MCF 10A (cell line): ENCODE results near the gene SPATA2. TPM values are rescaled to one million over a fixed set of nuclear protein-coding genes. Genes with fewer than 3 reads are reported as not detected.
"Not testable (repeated sequence)": the region's sequence is repeated elsewhere in the genome, so short reads cannot be mapped to it uniquely, and the experiment has no call there.

Experiments
- BruUV-seq: library from RNA; stranded (reverse); fragments of 400-500 nt; replicated peaks from 2 replicates; lab custom pipeline; 2021; lab: Mats Ljungman, UMichigan
- CTCF ChIA-PET: fragments of 300-600 bp; sonication (Branson Sonifier 250); formaldehyde crosslinking; extraction: SDS; loops from one replicate; lab custom pipeline; 2021; ENCODE audit warnings: antibody characterized with exemption, inconsistent platforms; lab: Yijun Ruan, JAX
- POLR2A ChIA-PET: fragments of 300-600, 350-650 bp; sonication (Branson Sonifier 250); formaldehyde crosslinking; extraction: SDS; loops from one replicate; lab custom pipeline; 2020; ENCODE audit warnings: antibody characterized with exemption, inconsistent platforms; lab: Yijun Ruan, JAX
- DNase-seq: peaks from one replicate; pipeline ENCODE4 v3.0.0-alpha.2; 2018; ENCODE audit not compliant: unreplicated experiment
- H3K27ac Mint-ChIP-seq: one replicate; pipeline ENCODE4 v1.8.0; 2022; ENCODE audit warnings: mild to moderate bottlenecking, low read depth, mixed read lengths; ENCODE audit not compliant: unreplicated experiment
- H3K27me3 Mint-ChIP-seq: one replicate; pipeline ENCODE4 v1.8.0; 2022; ENCODE audit warnings: mixed read lengths; ENCODE audit not compliant: insufficient read depth, unreplicated experiment
- H3K36me3 Mint-ChIP-seq: one replicate; pipeline ENCODE4 v1.8.0; 2022; ENCODE audit warnings: mild to moderate bottlenecking, moderate library complexity, mixed read lengths; ENCODE audit not compliant: insufficient read depth, unreplicated experiment
- H3K4me1 Mint-ChIP-seq: one replicate; pipeline ENCODE4 v1.8.0; 2022; ENCODE audit warnings: mixed read lengths; ENCODE audit not compliant: insufficient read depth, unreplicated experiment
- H3K4me3 Mint-ChIP-seq: one replicate; pipeline ENCODE4 v1.8.0; 2022; ENCODE audit warnings: mild to moderate bottlenecking, moderate library complexity, mixed read lengths; ENCODE audit not compliant: unreplicated experiment
- H3K9me3 Mint-ChIP-seq: one replicate; pipeline ENCODE4 v1.8.0; 2022; ENCODE audit warnings: mixed read lengths; ENCODE audit not compliant: unreplicated experiment
- intact Hi-C: fragments of 100-400 bp; cut with micrococcal nuclease; formaldehyde crosslinking; loops from 2 replicates; pipeline ENCODE4 v1.14.1; 2022
- total RNA-seq: library from RNA; stranded (reverse); gene quantifications from 2 replicates; pipeline ENCODE4 v1.2.3, GENCODE V29; 2022
- TF ChIP-seq, protein P1 (sequence below): fragments of 200-600 bp; IDR thresholded peaks from one replicate; pipeline ENCODE4 v1.8.0; 2022; ENCODE audit warnings: antibody characterized with exemption, mild to moderate bottlenecking; ENCODE audit not compliant: unreplicated experiment

SPATA2 gene
- total RNA-seq, 1 experiment from 2014 or later: 5.5 TPM

DNA sequence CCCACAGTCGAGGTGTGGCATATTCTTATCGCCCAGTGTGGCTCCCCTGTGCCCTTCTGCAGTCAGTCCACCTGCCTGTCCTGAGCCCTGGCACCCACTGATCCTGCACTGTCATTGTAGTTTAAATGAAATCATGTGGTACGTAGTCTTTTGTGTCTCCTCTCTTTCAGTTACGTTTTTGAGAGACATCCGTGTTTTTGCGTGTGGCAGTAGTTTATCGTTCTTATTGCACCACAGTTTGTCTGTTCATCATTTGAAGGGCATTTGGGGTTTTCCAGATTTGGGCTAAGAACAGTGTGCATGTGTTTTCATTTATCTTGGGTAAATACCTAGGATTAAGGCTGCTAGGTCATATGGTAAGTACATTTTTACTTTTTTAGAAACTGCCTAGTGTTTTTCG is 49.3 kb downstream of the SPATA2 start:
- CTCF ChIA-PET: no interaction called here

GRCh38 chr20:49865559-49865958 is 49.8 kb downstream of the SPATA2 start:
- intact Hi-C loops: no loop called here
- ChIA-PET POLR2A (no interaction called here), CTCF (no interaction called here)
- H3K27me3 Mint-ChIP-seq: no peaks in the 10 kb centered on the region
- TF ChIP-seq, protein P1, sequence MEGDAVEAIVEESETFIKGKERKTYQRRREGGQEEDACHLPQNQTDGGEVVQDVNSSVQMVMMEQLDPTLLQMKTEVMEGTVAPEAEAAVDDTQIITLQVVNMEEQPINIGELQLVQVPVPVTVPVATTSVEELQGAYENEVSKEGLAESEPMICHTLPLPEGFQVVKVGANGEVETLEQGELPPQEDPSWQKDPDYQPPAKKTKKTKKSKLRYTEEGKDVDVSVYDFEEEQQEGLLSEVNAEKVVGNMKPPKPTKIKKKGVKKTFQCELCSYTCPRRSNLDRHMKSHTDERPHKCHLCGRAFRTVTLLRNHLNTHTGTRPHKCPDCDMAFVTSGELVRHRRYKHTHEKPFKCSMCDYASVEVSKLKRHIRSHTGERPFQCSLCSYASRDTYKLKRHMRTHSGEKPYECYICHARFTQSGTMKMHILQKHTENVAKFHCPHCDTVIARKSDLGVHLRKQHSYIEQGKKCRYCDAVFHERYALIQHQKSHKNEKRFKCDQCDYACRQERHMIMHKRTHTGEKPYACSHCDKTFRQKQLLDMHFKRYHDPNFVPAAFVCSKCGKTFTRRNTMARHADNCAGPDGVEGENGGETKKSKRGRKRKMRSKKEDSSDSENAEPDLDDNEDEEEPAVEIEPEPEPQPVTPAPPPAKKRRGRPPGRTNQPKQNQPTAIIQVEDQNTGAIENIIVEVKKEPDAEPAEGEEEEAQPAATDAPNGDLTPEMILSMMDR: no peak
- BruUV-seq: no TSS peak
- H3K27ac Mint-ChIP-seq: no peak overlapping the region
- H3K36me3 Mint-ChIP-seq: peaks cover 22% of the 10 kb centered on the region
- no peaks in the 10 kb centered on the region for H3K9me3 Mint-ChIP-seq
- DNase-seq: no peak
- no peak overlapping the region for H3K4me3 Mint-ChIP-seq
- H3K4me1 Mint-ChIP-seq: no peaks in the 10 kb centered on the region

More for the DNA sequence above, 49.3 kb downstream of the SPATA2 start:
- H3K27ac Mint-ChIP-seq: no peak overlapping the region
- H3K9me3 Mint-ChIP-seq: no peaks in the 10 kb centered on the region
- H3K4me1 Mint-ChIP-seq: no peaks in the 10 kb centered on the region
- peaks cover 22% of the 10 kb centered on the region for H3K36me3 Mint-ChIP-seq
- DNase-seq: no peak
- POLR2A ChIA-PET: no interaction called here
- no peak overlapping the region for H3K4me3 Mint-ChIP-seq
- intact Hi-C loops: no loop called here
- TF ChIP-seq, protein P1: no peak
- no TSS peak for BruUV-seq
- no peaks in the 10 kb centered on the region for H3K27me3 Mint-ChIP-seq

- peaks cover 22% of the 10 kb centered on the region for H3K36me3 Mint-ChIP-seq
- TF ChIP-seq, protein P1: no peak
- CTCF ChIA-PET: interaction anchor here (0.9 to 2.8 kb wide), 2 partner anchors 15 to 17 kb away, joined by 3 to 7 read pairs; no protein-coding TSS in a partner anchor
- intact Hi-C loops: no loop called here
- H3K27ac Mint-ChIP-seq: no peak overlapping the region
- no peak overlapping the region for H3K4me3 Mint-ChIP-seq
- no peak for DNase-seq
- POLR2A ChIA-PET: interaction anchor here (0.6 kb wide), 2 partner anchors 8 to 670 kb away, joined by 3 read pairs; no protein-coding TSS in a partner anchor
- H3K4me1 Mint-ChIP-seq: no peaks in the 10 kb centered on the region
- no peaks in the 10 kb centered on the region for H3K27me3 Mint-ChIP-seq
- no peaks in the 10 kb centered on the region for H3K9me3 Mint-ChIP-seq
- no TSS peak for BruUV-seq
Observed at GRCh38 chr20:49863666-49864065, 51.7 kb downstream of the SPATA2 start.

DNA sequence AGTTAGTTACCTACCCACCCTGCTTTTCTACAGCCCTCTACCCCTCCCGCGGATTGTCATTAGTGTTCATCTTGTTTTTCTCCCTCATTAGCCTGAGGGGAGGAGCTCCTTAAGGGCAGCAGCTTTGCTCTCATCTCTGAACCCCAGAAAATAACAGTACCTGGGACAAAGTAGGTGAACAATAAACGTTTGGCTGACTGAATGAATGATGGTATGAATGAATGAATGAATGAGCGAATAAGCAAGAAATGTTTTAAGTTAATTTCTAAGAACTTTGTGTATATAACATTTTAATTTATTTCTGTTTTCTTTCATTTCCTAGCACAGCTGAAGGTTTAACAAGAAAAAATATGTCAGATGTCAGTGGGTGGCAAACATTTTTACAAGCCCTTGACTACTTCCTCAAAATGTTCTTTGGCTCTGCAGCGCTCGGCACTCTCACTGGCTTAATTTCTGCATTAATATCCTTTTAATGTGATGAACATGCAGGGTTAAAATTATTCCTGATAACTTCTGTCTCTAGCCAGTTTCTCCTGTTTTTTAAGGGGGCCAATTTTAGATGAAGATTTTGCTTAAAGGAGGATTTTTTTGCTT is 52.6 kb downstream of the SPATA2 start:
- no TSS peak for BruUV-seq
- ChIA-PET POLR2A (no interaction called here), CTCF (interaction anchor here (0.6 to 2.8 kb wide), 3 partner anchors 16 to 254 kb away, joined by 3 to 7 read pairs (median 5); no protein-coding TSS in a partner anchor)
- no peaks in the 10 kb centered on the region for H3K27me3 Mint-ChIP-seq
- intact Hi-C loops: no loop called here
- no peak overlapping the region for H3K27ac Mint-ChIP-seq
- DNase-seq: no peak
- H3K36me3 Mint-ChIP-seq: peaks cover 22% of the 10 kb centered on the region
- no peaks in the 10 kb centered on the region for H3K9me3 Mint-ChIP-seq
- no peaks in the 10 kb centered on the region for H3K4me1 Mint-ChIP-seq
- TF ChIP-seq, protein P1: no peak
- H3K4me3 Mint-ChIP-seq: no peak overlapping the region

DNA sequence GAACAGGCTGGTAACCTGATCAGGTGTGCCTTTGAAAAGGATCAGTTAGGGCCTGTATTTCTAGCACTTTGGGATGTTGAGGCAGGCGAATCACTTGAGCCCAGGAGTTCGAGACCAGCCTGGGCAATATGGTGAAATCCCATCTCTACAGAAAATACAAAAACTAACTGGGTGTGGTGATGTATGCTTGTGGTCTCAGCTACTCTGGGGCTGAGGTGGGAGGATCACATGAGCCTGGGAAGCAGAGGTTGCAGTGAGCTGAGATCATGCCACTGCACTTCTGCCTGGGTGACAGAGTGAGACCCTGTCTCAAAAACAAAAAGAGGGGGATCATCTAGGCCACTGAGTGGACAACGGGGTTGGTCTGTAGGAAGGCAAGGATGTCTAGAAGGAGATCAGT is 54.1 kb downstream of the SPATA2 start:
- H3K4me3 Mint-ChIP-seq, intact Hi-C loops, BruUV-seq, H3K4me1 Mint-ChIP-seq, H3K9me3 Mint-ChIP-seq, DNase-seq, H3K27ac Mint-ChIP-seq, H3K27me3 Mint-ChIP-seq: not testable (repeated sequence)
- peaks cover 33% of the 10 kb centered on the region for H3K36me3 Mint-ChIP-seq
- CTCF ChIA-PET: interaction anchor here (1.6 to 2.8 kb wide), 2 partner anchors 15 to 253 kb away, joined by 5 to 7 read pairs; no protein-coding TSS in a partner anchor
- POLR2A ChIA-PET: interaction anchor here (1.1 kb wide), 1 partner anchor 17 kb away, joined by 6 read pairs; no protein-coding TSS in a partner anchor
